K562 (cell line): ENCODE results near the gene NLGN4X. TPM values are rescaled to one million over a fixed set of nuclear protein-coding genes. Genes with fewer than 3 reads are reported as not detected.

Experiments used
- HDAC2 ChIP-seq: fragments of 450-650 bp; IDR thresholded peaks from 2 replicates; pipeline ENCODE4 v1.6.1; 2016; ENCODE audit warnings: mild to moderate bottlenecking
- HMBOX1 ChIP-seq: sonication (generic); IDR thresholded peaks from 2 replicates; pipeline ENCODE4 v1.6.1; 2016
- PHB ChIP-seq: fragments of 250-450 bp; sonication (Bioruptor Pico); IDR thresholded peaks from 2 replicates; pipeline ENCODE4 v1.5.0; 2021
- SIX5 ChIP-seq, 2 experiments: IDR thresholded peaks; 2 replicates each; pipeline ENCODE4 v1.6.1; 2011; ENCODE audit warnings: low read length in 2 of 2, borderline replicate concordance in 1 of 2, low read depth in 1 of 2, mild to moderate bottlenecking in 1 of 2, moderate library complexity in 1 of 2; ENCODE audit not compliant: insufficient read depth in 1 of 2
- ZBTB11 ChIP-seq, 3 experiments: fragments of 200-800 bp in 1 of 3; fragments of 250-450 bp in 1 of 3; fragments of 450-650 bp in 1 of 3; sonication (Bioruptor Pico) in 1 of 3; sonication (Bioruptor generic) in 1 of 3; formaldehyde crosslinking in 1 of 3; IDR thresholded peaks; 2 replicates each; pipeline versions ENCODE4 v1.6.1 to v1.8.0; 2016 to 2022; ENCODE audit warnings: mild to moderate bottlenecking in 2 of 3, missing genetic modification characterization in 2 of 3, missing compliant biosample characterization in 1 of 3, moderate library complexity in 1 of 3
- ZFX ChIP-seq: sonication (generic); formaldehyde crosslinking; IDR thresholded peaks from 2 replicates; pipeline ENCODE4 v1.8.0; 2022; ENCODE audit warnings: mild to moderate bottlenecking, missing genetic modification reagents, moderate library complexity
- ZNF384 ChIP-seq: IDR thresholded peaks from 2 replicates; pipeline ENCODE4 v1.6.1; 2012; ENCODE audit warnings: low read depth, low read length, improper control_type of control experiment
- ZNF444 ChIP-seq: fragments of 250-450 bp; sonication (Bioruptor Pico); IDR thresholded peaks from 2 replicates; pipeline ENCODE4 v1.4.0; 2020; ENCODE audit warnings: mild to moderate bottlenecking, moderate library complexity
- polyA plus RNA-seq, 8 experiments: library from polyadenylated mRNA; depleted of rRNA in 4 of 8; stranded (reverse) in 5 of 8; unstranded in 3 of 8; fragments of >200 nt; fragmentation: Nextera tagmentation in 2 of 8; fragmentation: Illumina TruSeq in 1 of 8; extraction: Ambion mirVana in 2 of 8; extraction: Trizol in 1 of 8; gene quantifications; 2 replicates each; pipeline versions ENCODE4 v1.2.1 to v1.2.3, GENCODE V29; 2011 to 2014; ENCODE audit warnings: inconsistent platforms in 1 of 8, missing spikeins in 1 of 8
- total RNA-seq, 7 experiments: library from RNA; depleted of rRNA in 6 of 7; stranded (reverse); fragments of >200 nt in 6 of 7; fragmentation: Illumina TruSeq in 2 of 7; extraction: Trizol in 2 of 7; gene quantifications; 2 replicates each; pipeline versions ENCODE4 v1.2.1 to v1.2.3, GENCODE V29; 2011 to 2021; ENCODE audit warnings: low replicate concordance in 1 of 7
- TF ChIP-seq, protein P1 (sequence below): fragments of 450-650 bp; IDR thresholded peaks from 2 replicates; pipeline ENCODE4 v1.6.1; 2016; ENCODE audit warnings: mild to moderate bottlenecking, moderate library complexity

Gene NLGN4X
- total and polyA plus RNA-seq, 9 of the 15 experiments (the other 6 are each of a cell fraction or from before 2014, with no cell fraction given), result 0.07 TPM; not detected in 8

DNA sequence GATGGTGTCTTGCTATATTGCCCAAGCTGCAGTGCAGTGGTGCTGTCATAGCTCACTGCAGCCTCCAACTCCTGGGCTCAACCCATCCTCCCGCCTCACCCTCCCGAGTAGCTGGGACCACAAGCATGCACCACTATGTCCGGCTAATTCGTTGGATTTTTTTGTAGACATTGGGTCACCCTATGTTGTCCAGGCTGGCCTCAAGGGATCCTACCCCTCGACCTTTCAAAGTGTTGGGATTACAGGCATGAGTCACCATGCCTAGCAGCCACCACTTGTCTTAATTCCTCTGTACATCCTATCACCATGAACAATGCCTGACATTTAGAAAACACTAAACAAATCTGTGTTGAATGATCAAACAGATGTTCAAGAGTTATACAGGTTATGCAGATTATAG lies 76.7 kb downstream of the NLGN4X start (continued):
- TF ChIP-seq, protein P1, sequence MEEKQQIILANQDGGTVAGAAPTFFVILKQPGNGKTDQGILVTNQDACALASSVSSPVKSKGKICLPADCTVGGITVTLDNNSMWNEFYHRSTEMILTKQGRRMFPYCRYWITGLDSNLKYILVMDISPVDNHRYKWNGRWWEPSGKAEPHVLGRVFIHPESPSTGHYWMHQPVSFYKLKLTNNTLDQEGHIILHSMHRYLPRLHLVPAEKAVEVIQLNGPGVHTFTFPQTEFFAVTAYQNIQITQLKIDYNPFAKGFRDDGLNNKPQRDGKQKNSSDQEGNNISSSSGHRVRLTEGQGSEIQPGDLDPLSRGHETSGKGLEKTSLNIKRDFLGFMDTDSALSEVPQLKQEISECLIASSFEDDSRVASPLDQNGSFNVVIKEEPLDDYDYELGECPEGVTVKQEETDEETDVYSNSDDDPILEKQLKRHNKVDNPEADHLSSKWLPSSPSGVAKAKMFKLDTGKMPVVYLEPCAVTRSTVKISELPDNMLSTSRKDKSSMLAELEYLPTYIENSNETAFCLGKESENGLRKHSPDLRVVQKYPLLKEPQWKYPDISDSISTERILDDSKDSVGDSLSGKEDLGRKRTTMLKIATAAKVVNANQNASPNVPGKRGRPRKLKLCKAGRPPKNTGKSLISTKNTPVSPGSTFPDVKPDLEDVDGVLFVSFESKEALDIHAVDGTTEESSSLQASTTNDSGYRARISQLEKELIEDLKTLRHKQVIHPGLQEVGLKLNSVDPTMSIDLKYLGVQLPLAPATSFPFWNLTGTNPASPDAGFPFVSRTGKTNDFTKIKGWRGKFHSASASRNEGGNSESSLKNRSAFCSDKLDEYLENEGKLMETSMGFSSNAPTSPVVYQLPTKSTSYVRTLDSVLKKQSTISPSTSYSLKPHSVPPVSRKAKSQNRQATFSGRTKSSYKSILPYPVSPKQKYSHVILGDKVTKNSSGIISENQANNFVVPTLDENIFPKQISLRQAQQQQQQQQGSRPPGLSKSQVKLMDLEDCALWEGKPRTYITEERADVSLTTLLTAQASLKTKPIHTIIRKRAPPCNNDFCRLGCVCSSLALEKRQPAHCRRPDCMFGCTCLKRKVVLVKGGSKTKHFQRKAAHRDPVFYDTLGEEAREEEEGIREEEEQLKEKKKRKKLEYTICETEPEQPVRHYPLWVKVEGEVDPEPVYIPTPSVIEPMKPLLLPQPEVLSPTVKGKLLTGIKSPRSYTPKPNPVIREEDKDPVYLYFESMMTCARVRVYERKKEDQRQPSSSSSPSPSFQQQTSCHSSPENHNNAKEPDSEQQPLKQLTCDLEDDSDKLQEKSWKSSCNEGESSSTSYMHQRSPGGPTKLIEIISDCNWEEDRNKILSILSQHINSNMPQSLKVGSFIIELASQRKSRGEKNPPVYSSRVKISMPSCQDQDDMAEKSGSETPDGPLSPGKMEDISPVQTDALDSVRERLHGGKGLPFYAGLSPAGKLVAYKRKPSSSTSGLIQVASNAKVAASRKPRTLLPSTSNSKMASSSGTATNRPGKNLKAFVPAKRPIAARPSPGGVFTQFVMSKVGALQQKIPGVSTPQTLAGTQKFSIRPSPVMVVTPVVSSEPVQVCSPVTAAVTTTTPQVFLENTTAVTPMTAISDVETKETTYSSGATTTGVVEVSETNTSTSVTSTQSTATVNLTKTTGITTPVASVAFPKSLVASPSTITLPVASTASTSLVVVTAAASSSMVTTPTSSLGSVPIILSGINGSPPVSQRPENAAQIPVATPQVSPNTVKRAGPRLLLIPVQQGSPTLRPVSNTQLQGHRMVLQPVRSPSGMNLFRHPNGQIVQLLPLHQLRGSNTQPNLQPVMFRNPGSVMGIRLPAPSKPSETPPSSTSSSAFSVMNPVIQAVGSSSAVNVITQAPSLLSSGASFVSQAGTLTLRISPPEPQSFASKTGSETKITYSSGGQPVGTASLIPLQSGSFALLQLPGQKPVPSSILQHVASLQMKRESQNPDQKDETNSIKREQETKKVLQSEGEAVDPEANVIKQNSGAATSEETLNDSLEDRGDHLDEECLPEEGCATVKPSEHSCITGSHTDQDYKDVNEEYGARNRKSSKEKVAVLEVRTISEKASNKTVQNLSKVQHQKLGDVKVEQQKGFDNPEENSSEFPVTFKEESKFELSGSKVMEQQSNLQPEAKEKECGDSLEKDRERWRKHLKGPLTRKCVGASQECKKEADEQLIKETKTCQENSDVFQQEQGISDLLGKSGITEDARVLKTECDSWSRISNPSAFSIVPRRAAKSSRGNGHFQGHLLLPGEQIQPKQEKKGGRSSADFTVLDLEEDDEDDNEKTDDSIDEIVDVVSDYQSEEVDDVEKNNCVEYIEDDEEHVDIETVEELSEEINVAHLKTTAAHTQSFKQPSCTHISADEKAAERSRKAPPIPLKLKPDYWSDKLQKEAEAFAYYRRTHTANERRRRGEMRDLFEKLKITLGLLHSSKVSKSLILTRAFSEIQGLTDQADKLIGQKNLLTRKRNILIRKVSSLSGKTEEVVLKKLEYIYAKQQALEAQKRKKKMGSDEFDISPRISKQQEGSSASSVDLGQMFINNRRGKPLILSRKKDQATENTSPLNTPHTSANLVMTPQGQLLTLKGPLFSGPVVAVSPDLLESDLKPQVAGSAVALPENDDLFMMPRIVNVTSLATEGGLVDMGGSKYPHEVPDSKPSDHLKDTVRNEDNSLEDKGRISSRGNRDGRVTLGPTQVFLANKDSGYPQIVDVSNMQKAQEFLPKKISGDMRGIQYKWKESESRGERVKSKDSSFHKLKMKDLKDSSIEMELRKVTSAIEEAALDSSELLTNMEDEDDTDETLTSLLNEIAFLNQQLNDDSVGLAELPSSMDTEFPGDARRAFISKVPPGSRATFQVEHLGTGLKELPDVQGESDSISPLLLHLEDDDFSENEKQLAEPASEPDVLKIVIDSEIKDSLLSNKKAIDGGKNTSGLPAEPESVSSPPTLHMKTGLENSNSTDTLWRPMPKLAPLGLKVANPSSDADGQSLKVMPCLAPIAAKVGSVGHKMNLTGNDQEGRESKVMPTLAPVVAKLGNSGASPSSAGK, result no peak
- TF ChIP-seq PHB (no peak), ZFX (CRISPR knock-in tag) (no peak), HDAC2 (no peak), ZBTB11 (CRISPR knock-in tag; IDR thresholded peaks at IDR 0.05) (no peak), SIX5 (IDR thresholded peaks at IDR 0.05; ENCODE audit: borderline replicate concordance in 1 of 2, insufficient read depth in 1 of 2, low read depth in 1 of 2, low read length in 2 of 2) (no peak), ZNF384 (no peak), ZNF444 (CRISPR knock-in tag) (no peak), HMBOX1 (no peak)
- TF ChIP-seq, all 486 proteins: peak for 0
